Activated CD8-positive, alpha-beta memory T cell treated with anti-CD3 and anti-CD28 coated beads for 1 hour (primary cell): ENCODE results near the gene AAK1.
"Not testable (repeated sequence)": the region's sequence is repeated elsewhere in the genome, so short reads cannot be mapped to it uniquely, and the experiment has no call there.

Source experiments
- DNase-seq, 2 donors: peaks; one replicate each; pipeline ENCODE4 v3.0.0-alpha.2; 2020; ENCODE audit warnings: low read depth in 1 of 2; ENCODE audit errors: extremely low read depth in 1 of 2

Gene AAK1

GRCh38 chr2:69660637-69661036 is 17.1 kb upstream of the AAK1 start:
- DNase-seq: no peak

GRCh38 chr2:69659941-69660483 is 16.5 kb upstream of the AAK1 start:
- no peak for DNase-seq

GRCh38 chr2:69659349-69659748 is 15.8 kb upstream of the AAK1 start:
- DNase-seq: no peak

- DNase-seq: no peak
Measured at GRCh38 chr2:69652206-69652605, 8.7 kb upstream of the AAK1 start.

GRCh38 chr2:69647196-69647595 is 3.7 kb upstream of the AAK1 start:
- DNase-seq: not testable (repeated sequence)

GRCh38 chr2:69646714-69647113 is 3.2 kb upstream of the AAK1 start:
- DNase-seq: no peak

- DNase-seq: no peak
Measured at GRCh38 chr2:69645921-69646320, 2.4 kb upstream of the AAK1 start.

GRCh38 chr2:69645031-69645431 is 1.5 kb upstream of the AAK1 start:
- no peak for DNase-seq

- DNase-seq: peak in 1 of 2 donors; percentile 49
Measured at GRCh38 chr2:69644506-69644979, 1.0 kb upstream of the AAK1 start.

GRCh38 chr2:69642709-69643601 is 584 bp downstream of the AAK1 start:
- DNase-seq: peak in 1 of 2 donors; percentile 30

GRCh38 chr2:69641887-69642708 is 1.4 kb downstream of the AAK1 start:
- DNase-seq: no peak

- DNase-seq: no peak
Measured at GRCh38 chr2:69641471-69641870, 2.1 kb downstream of the AAK1 start.

GRCh38 chr2:69639266-69639665 is 4.3 kb downstream of the AAK1 start:
- DNase-seq: no peak

GRCh38 chr2:69638630-69639029 is 4.9 kb downstream of the AAK1 start:
- DNase-seq: no peak

- no peak for DNase-seq
Measured at GRCh38 chr2:69637923-69638322, 5.6 kb downstream of the AAK1 start.

GRCh38 chr2:69636395-69636794 is 7.1 kb downstream of the AAK1 start:
- no peak for DNase-seq

- DNase-seq: no peak
Measured at GRCh38 chr2:69635432-69635831, 8.1 kb downstream of the AAK1 start.

GRCh38 chr2:69634196-69634821 is 9.2 kb downstream of the AAK1 start:
- DNase-seq: no peak

- DNase-seq: no peak
Measured at GRCh38 chr2:69631402-69631801, 12.1 kb downstream of the AAK1 start.

- DNase-seq: no peak
Measured at GRCh38 chr2:69629921-69630608, 13.5 kb downstream of the AAK1 start.
